IMR-90 (cell line): ENCODE data around the gene SMIM5. TPM values are rescaled to one million over a fixed set of nuclear protein-coding genes. Genes with fewer than 3 reads are reported as not detected.

Experiments
- ATAC-seq: fragments of 200-7000 bp; cut with Tn5 transposase; 2 replicates; pipeline ENCODE4 v1.9.1; 2020; ENCODE audit warnings: low read depth, mild to moderate bottlenecking, moderate library complexity
- BruUV-seq: library from RNA; stranded (reverse); fragments of 400-500 nt; replicated peaks from 2 replicates; lab custom pipeline; 2021; lab: Mats Ljungman, UMichigan
- CTCF ChIA-PET: fragments of 300-600 bp; formaldehyde crosslinking; extraction: SDS; loops from one replicate; lab custom pipeline; 2021; ENCODE audit warnings: antibody characterized with exemption; lab: Yijun Ruan, JAX
- POLR2A ChIA-PET: fragments of 300-600 bp; sonication (Branson Sonifier 250); formaldehyde crosslinking; loops from one replicate; lab custom pipeline; 2022; ENCODE audit warnings: antibody characterized with exemption; ENCODE audit not compliant: unreplicated experiment; lab: Charles Lee
- DNase-seq: peaks from one replicate; pipeline ENCODE4 v3.0.0; 2013
- H2AFZ ChIP-seq: replicated peaks from 2 replicates; pipeline ENCODE3; 2013; ENCODE audit warnings: low read length, mild to moderate bottlenecking; ENCODE audit not compliant: poor library complexity
- H2AK5ac ChIP-seq: 2 replicates; pipeline ENCODE4 v1.6.1; 2013; ENCODE audit warnings: low read depth, low read length, inconsistent platforms
- H2AK9ac ChIP-seq: replicated peaks from 2 replicates; pipeline ENCODE3; 2013; ENCODE audit warnings: mild to moderate bottlenecking, low read depth, low read length, moderate library complexity; ENCODE audit not compliant: poor library complexity
- H2BK120ac ChIP-seq: 2 replicates; pipeline ENCODE4 v1.6.1; 2013; ENCODE audit warnings: low read depth, low read length, inconsistent platforms
- H2BK15ac ChIP-seq: 3 replicates; pipeline ENCODE4 v1.6.1; 2013; ENCODE audit warnings: low read depth, low read length, inconsistent platforms
- H2BK20ac ChIP-seq: 2 replicates; pipeline ENCODE4 v1.6.1; 2013; ENCODE audit warnings: low read depth, mild to moderate bottlenecking, inconsistent platforms, low read length, moderate library complexity
- H2BK5ac ChIP-seq: 2 replicates; pipeline ENCODE4 v1.6.1; 2013; ENCODE audit warnings: mild to moderate bottlenecking, low read depth, low read length, inconsistent platforms; ENCODE audit not compliant: poor library complexity, severe bottlenecking
- H3K14ac ChIP-seq: replicated peaks from 2 replicates; pipeline ENCODE4 v1.6.1; 2013; ENCODE audit warnings: low read depth, low read length, inconsistent platforms
- H3K18ac ChIP-seq: 2 replicates; pipeline ENCODE4 v1.6.1; 2013; ENCODE audit warnings: low read depth, low read length, control low read depth
- H3K23ac ChIP-seq: 2 replicates; pipeline ENCODE4 v1.6.1; 2013; ENCODE audit warnings: low read depth, low read length, inconsistent platforms
- H3K27ac ChIP-seq: 2 replicates; pipeline ENCODE4 v1.5.1; 2013; ENCODE audit warnings: mild to moderate bottlenecking, control low read depth, low read length; ENCODE audit not compliant: insufficient read depth
- H3K27me3 ChIP-seq: 2 replicates; pipeline ENCODE4 v1.6.1; 2013; ENCODE audit warnings: low read length; ENCODE audit not compliant: control insufficient read depth, insufficient read depth
- H3K36me3 ChIP-seq: 2 replicates; pipeline ENCODE4 v1.6.1; 2013; ENCODE audit warnings: low read length, mixed read lengths; ENCODE audit not compliant: control insufficient read depth, insufficient read depth
- H3K4ac ChIP-seq: 2 replicates; pipeline ENCODE4 v1.6.1; 2013; ENCODE audit warnings: low read depth, low read length, inconsistent platforms
- H3K4me1 ChIP-seq: 2 replicates; pipeline ENCODE4 v1.6.1; 2013; ENCODE audit warnings: low read length, mixed read lengths; ENCODE audit not compliant: control insufficient read depth, insufficient read depth
- H3K4me2 ChIP-seq: 2 replicates; pipeline ENCODE4 v1.6.1; 2013; ENCODE audit warnings: low read depth, mild to moderate bottlenecking, control low read depth, low read length, moderate library complexity
- H3K4me3 ChIP-seq: 2 replicates; pipeline ENCODE4 v1.5.1; 2013; ENCODE audit warnings: low read depth, mild to moderate bottlenecking, control low read depth, low read length, moderate library complexity; ENCODE audit not compliant: insufficient read depth
- H3K56ac ChIP-seq: 2 replicates; pipeline ENCODE4 v1.6.1; 2013; ENCODE audit warnings: low read length, inconsistent platforms; ENCODE audit not compliant: insufficient read depth; ENCODE audit errors: extremely low read depth
- H3K79me1 ChIP-seq, 2 experiments: 2 replicates each; pipeline ENCODE4 v1.6.1; 2013; ENCODE audit warnings: low read length in 2 of 2, inconsistent platforms in 1 of 2, low read depth in 1 of 2
- H3K9ac ChIP-seq: 2 replicates; pipeline ENCODE4 v1.6.1; 2013; ENCODE audit warnings: low read depth, low read length, control low read depth
- H3K9me1 ChIP-seq: 2 replicates; pipeline ENCODE4 v1.6.1; 2013; ENCODE audit warnings: low read length, inconsistent platforms; ENCODE audit not compliant: insufficient read depth
- H3K9me3 ChIP-seq: 2 replicates; pipeline ENCODE4 v1.6.1; 2013; ENCODE audit warnings: low read length; ENCODE audit not compliant: control insufficient read depth, insufficient read depth
- H4K20me1 ChIP-seq: 2 replicates; pipeline ENCODE4 v1.6.1; 2013; ENCODE audit warnings: low read length, inconsistent platforms; ENCODE audit not compliant: insufficient read depth
- H4K5ac ChIP-seq: 2 replicates; pipeline ENCODE4 v1.6.1; 2013; ENCODE audit warnings: mild to moderate bottlenecking, low read depth, low read length, control low read depth
- H4K8ac ChIP-seq, 2 experiments: 2 replicates each; pipeline ENCODE4 v1.6.1; 2013; ENCODE audit warnings: low read depth in 2 of 2, low read length in 2 of 2, control low read depth in 1 of 2, inconsistent platforms in 1 of 2
- H4K91ac ChIP-seq: 2 replicates; pipeline ENCODE4 v1.6.1; 2013; ENCODE audit warnings: low read depth, low read length, inconsistent platforms; ENCODE audit not compliant: insufficient read depth
- CEBPB ChIP-seq: IDR thresholded peaks from 2 replicates; pipeline ENCODE4 v1.6.1; 2012; ENCODE audit warnings: low read depth, low read length, improper control_type of control experiment
- FOS ChIP-seq: fragments of 150-350 bp; IDR thresholded peaks from 2 replicates; pipeline ENCODE4 v1.6.1; 2016; ENCODE audit warnings: low read depth, low read length
- MXI1 ChIP-seq: IDR thresholded peaks from 2 replicates; pipeline ENCODE4 v1.6.1; 2012; ENCODE audit warnings: low read depth, mild to moderate bottlenecking, low read length, moderate library complexity, borderline replicate concordance
- NFE2L2 ChIP-seq: fragments of 150-350 bp; IDR thresholded peaks from 2 replicates; pipeline ENCODE4 v1.6.1; 2016; ENCODE audit warnings: low read depth, mild to moderate bottlenecking, low read length
- RAD21 ChIP-seq: IDR thresholded peaks from 2 replicates; pipeline ENCODE4 v1.6.1; 2012; ENCODE audit warnings: low read length, improper control_type of control experiment
- RCOR1 ChIP-seq: IDR thresholded peaks from 2 replicates; pipeline ENCODE4 v1.6.1; 2012; ENCODE audit warnings: mild to moderate bottlenecking, low read length, improper control_type of control experiment; ENCODE audit not compliant: insufficient replicate concordance
- SMC3 ChIP-seq: fragments of 150-350 bp; IDR thresholded peaks from 2 replicates; pipeline ENCODE4 v1.6.1; 2016; ENCODE audit warnings: low read depth, mild to moderate bottlenecking, antibody characterized with exemption, low read length, moderate library complexity
- WGBS, 2 experiments: methylation state at CpG; one replicate each; pipeline versions ENCODE4 v1.1.5 to v1.1.7; 2013; ENCODE audit warnings: missing lambda C conversion rate in 2 of 2; ENCODE audit not compliant: insufficient read length in 1 of 2; ENCODE audit errors: extremely low coverage in 2 of 2; 5-methylcytosine and 5-hydroxymethylcytosine counted together
- dilution Hi-C: fragments of 300-500 bp; cut with HindIII; formaldehyde crosslinking; loops from one replicate; pipeline ENCODE4 v1.14.3; 2018; ENCODE audit warnings: low sequenced_read_pairs; ENCODE audit not compliant: unreplicated experiment
- in situ Hi-C: fragments of 300-500 bp; cut with MboI; formaldehyde crosslinking; loops from 3 replicates; pipeline ENCODE4 v1.14.3; 2019; ENCODE audit warnings: low sequenced_read_pairs, inconsistent platforms, mixed read lengths
- intact Hi-C: fragments of 100-400 bp; cut with micrococcal nuclease; formaldehyde crosslinking; loops from 2 replicates; pipeline ENCODE4 v1.10.0; 2022
- polyA plus RNA-seq, 3 experiments: library from polyadenylated mRNA; depleted of rRNA; stranded (reverse); fragments of >200 nt; gene quantifications; 2 replicates each; pipeline ENCODE4 v1.2.3, GENCODE V29; 2012; ENCODE audit warnings: low replicate concordance in 1 of 3
- total RNA-seq: library from RNA; depleted of rRNA; stranded (reverse); fragments of >200 nt; gene quantifications from 2 replicates; pipeline ENCODE4 v1.2.3, GENCODE V29; 2012
- TF ChIP-seq, protein P1 (sequence below): conservative IDR thresholded peaks from 2 replicates; pipeline ENCODE4 v1.5.1; 2012; ENCODE audit warnings: mild to moderate bottlenecking, low read depth, low read length, improper control_type of control experiment

SMIM5 gene
- total and polyA plus RNA-seq, 2 of the 4 experiments (the other 2 are of a cell fraction): not detected

DNA sequence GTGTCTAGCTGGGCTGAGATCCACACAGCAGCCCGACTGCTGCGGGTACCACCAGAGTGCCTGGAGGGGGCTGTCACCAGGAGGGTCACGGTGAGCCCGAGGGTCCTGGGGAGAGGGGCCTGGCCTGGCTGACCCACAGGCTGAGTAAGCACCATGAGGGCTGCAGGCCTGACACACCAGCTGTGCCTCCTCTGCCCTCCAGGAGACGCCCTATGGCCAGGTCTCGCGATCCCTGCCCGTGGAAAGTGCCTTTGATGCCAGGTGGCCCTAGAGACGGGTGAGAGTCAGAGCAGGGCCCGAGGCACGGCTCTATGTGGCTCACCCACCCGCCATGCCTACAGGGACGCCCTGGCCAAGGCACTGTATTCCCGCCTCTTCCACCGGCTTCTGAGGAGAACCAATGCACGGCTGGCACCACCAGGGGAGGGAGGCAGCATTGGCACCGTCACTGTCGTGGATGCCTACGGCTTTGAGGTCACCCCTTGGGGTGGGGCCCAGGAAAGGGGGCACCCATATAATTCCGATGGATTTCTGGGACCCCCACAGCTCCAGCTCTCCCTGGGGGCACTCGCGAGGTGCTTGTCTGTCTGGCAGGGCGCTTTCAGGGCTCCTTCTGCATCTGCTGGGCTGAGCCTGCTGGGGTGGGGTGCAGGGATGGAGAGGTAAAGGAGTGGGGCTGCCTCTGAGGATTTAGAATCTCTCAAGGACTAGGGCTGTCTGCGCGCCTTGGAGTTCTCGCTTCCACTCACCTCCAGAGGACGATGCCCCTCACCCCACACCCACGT lies 38.5 kb upstream of the SMIM5 start:
- H2BK5ac ChIP-seq: no peak overlapping the region
- H2BK20ac ChIP-seq: no peak overlapping the region
- no peak for DNase-seq
- no TSS peak for BruUV-seq
- no peak overlapping the region for H4K5ac ChIP-seq
- no peaks in the 10 kb centered on the region for H3K9me1 ChIP-seq
- no peak overlapping the region for H2BK120ac ChIP-seq
- no peaks in the 10 kb centered on the region; the same call in 1 of the 2 replicates for H4K20me1 ChIP-seq
- no peak overlapping the region for H3K14ac ChIP-seq
- dilution Hi-C loops (no loop called here), in situ Hi-C loops (no loop called here), intact Hi-C loops (no loop called here)
- no peak overlapping the region for H3K4me2 ChIP-seq
- H2AK9ac ChIP-seq: peak overlapping the region; percentile 61
- no peaks in the 10 kb centered on the region for H3K4me1 ChIP-seq
- no peak overlapping the region for H3K4ac ChIP-seq
- no peak overlapping the region for H3K4me3 ChIP-seq
- WGBS, 2 experiments: 52% methylated on average over 15 of the region's 28 CpGs; no CpG with 5 or more reads in 1 of the 2 experiments
- ATAC-seq: no peak
- no peaks in the 10 kb centered on the region for H3K36me3 ChIP-seq
- no peaks in the 10 kb centered on the region for H3K9me3 ChIP-seq
- H4K8ac ChIP-seq: no peak overlapping the region
- no peak overlapping the region for H3K56ac ChIP-seq
- H3K9ac ChIP-seq: no peak overlapping the region
- H3K27ac ChIP-seq: no peak overlapping the region
- no peak overlapping the region for H2AK5ac ChIP-seq
- ChIA-PET POLR2A (no interaction called here), CTCF (no interaction called here)
- H3K79me1 ChIP-seq: no peaks in the 10 kb centered on the region
- no peak overlapping the region for H3K23ac ChIP-seq
- no peak overlapping the region for H2AFZ ChIP-seq
- H2BK15ac ChIP-seq: no peak overlapping the region
- H3K18ac ChIP-seq: no peak overlapping the region
- TF ChIP-seq CEBPB (no peak), RAD21 (no peak), RCOR1 (no peak), NFE2L2 (no peak), MXI1 (no peak), FOS (no peak), SMC3 (no peak)
- TF ChIP-seq, protein P1, sequence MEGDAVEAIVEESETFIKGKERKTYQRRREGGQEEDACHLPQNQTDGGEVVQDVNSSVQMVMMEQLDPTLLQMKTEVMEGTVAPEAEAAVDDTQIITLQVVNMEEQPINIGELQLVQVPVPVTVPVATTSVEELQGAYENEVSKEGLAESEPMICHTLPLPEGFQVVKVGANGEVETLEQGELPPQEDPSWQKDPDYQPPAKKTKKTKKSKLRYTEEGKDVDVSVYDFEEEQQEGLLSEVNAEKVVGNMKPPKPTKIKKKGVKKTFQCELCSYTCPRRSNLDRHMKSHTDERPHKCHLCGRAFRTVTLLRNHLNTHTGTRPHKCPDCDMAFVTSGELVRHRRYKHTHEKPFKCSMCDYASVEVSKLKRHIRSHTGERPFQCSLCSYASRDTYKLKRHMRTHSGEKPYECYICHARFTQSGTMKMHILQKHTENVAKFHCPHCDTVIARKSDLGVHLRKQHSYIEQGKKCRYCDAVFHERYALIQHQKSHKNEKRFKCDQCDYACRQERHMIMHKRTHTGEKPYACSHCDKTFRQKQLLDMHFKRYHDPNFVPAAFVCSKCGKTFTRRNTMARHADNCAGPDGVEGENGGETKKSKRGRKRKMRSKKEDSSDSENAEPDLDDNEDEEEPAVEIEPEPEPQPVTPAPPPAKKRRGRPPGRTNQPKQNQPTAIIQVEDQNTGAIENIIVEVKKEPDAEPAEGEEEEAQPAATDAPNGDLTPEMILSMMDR: no peak
- H4K91ac ChIP-seq: no peak overlapping the region
- H3K27me3 ChIP-seq: peaks cover 28% of the 10 kb centered on the region
